ENCODE measurements around the gene MYH14.
"Not testable (repeated sequence)": the region's sequence is repeated elsewhere in the genome, so short reads cannot be mapped to it uniquely, and the experiment has no call there.

GRCh38 chr19:50231417-50231816, 28.0 kb downstream of the MYH14 start:
- TF ChIP-seq CTCF (IDR thresholded peaks at IDR 0.05 in 4 of 5, conservative IDR thresholded peaks at IDR 0.05 in 1 of 5); POLR2A (IDR thresholded peaks at IDR 0.05): not testable (repeated sequence)
